A549 (cell line): ENCODE data around the gene TMX4. TPM values are rescaled to one million over a fixed set of nuclear protein-coding genes. Genes with fewer than 3 reads are reported as not detected.

Source experiments
- ATAC-seq, 2 experiments: fragments of 200-7000 bp in 1 of 2; fragments of >200 bp in 1 of 2; cut with Nextera tagmentation in 1 of 2; cut with Tn5 transposase in 1 of 2; 3 replicates each; pipeline versions ENCODE4 v1.8.0 to v1.9.1; 2018 to 2020; ENCODE audit warnings: mild to moderate bottlenecking in 1 of 2, moderate library complexity in 1 of 2
- CTCF ChIA-PET: fragments of 300-600 bp; sonication (Branson Sonifier 250); formaldehyde crosslinking; extraction: SDS; loops from one replicate; lab custom pipeline; 2021; ENCODE audit warnings: antibody characterized with exemption, inconsistent platforms; lab: Yijun Ruan, JAX
- POLR2A ChIA-PET: fragments of 350-600 bp; formaldehyde crosslinking; extraction: SDS; loops from one replicate; lab custom pipeline; 2021; ENCODE audit warnings: antibody characterized with exemption, inconsistent platforms; lab: Yijun Ruan, JAX
- DNase-seq, 2 experiments: peaks; one replicate each; pipeline versions ENCODE4 v3.0.0 to v3.0.0-alpha.2; 2011 to 2016; ENCODE audit warnings: low read depth in 1 of 2, low spot score in 1 of 2
- FAIRE-seq: peaks from 2 replicates; lab custom pipeline; 2011; peaks lifted over from hg19 to GRCh38; lab: Jason Lieb, UNC
- H3K27ac ChIP-seq, 2 experiments: fragments of >200 bp; sonication (Bioruptor Twin); formaldehyde crosslinking; 3 replicates each; pipeline ENCODE4 v1.5.1; 2016 to 2017
- H3K4me1 ChIP-seq: fragments of >200 bp; sonication (Bioruptor Twin); formaldehyde crosslinking; 3 replicates; pipeline ENCODE4 v1.6.1; 2016
- H3K4me2 ChIP-seq: fragments of >200 bp; sonication (Bioruptor Twin); formaldehyde crosslinking; 3 replicates; pipeline ENCODE4 v1.6.1; 2016
- H3K4me3 ChIP-seq: fragments of >200 bp; sonication (Bioruptor Twin); formaldehyde crosslinking; 3 replicates; pipeline ENCODE4 v1.5.1; 2016
- H3K9me3 ChIP-seq: fragments of >200 bp; sonication (Bioruptor Twin); formaldehyde crosslinking; 3 replicates; pipeline ENCODE4 v1.6.1; 2016
- CBX8 ChIP-seq: fragments of 200-600 bp; sonication (generic); IDR thresholded peaks from 2 replicates; pipeline ENCODE4 v1.6.1; 2016
- CEBPB ChIP-seq, 2 experiments: fragments of >200 bp in 1 of 2; sonication (Bioruptor Twin) in 1 of 2; formaldehyde crosslinking in 1 of 2; IDR thresholded peaks; 2 replicates each; pipeline ENCODE4 v1.6.1; 2012 to 2016
- CTCF ChIP-seq: fragments of >200 bp; sonication (Bioruptor Twin); formaldehyde crosslinking; IDR thresholded peaks from 3 replicates; pipeline ENCODE4 v1.5.1; 2016
- EHMT2 ChIP-seq: fragments of 200-600 bp; sonication (generic); IDR thresholded peaks from 2 replicates; pipeline ENCODE4 v1.6.1; 2016; ENCODE audit warnings: antibody characterized with exemption, low read depth, mild to moderate bottlenecking, moderate library complexity
- ESRRA ChIP-seq: fragments of 150-350 bp; IDR thresholded peaks from 2 replicates; pipeline ENCODE4 v1.6.1; 2014; ENCODE audit warnings: mild to moderate bottlenecking, low read length, borderline replicate concordance
- FOSB ChIP-seq: fragments of 250-450 bp; sonication (Bioruptor Pico); IDR thresholded peaks from 2 replicates; pipeline ENCODE4 v1.5.0; 2020; ENCODE audit warnings: mild to moderate bottlenecking, moderate library complexity
- FOXS1 ChIP-seq: fragments of 250-450 bp; sonication (Bioruptor Pico); IDR thresholded peaks from 2 replicates; pipeline ENCODE4 v1.5.0; 2020; ENCODE audit warnings: mild to moderate bottlenecking, moderate library complexity
- GATA3 ChIP-seq: IDR thresholded peaks from 2 replicates; pipeline ENCODE4 v1.6.1; 2012; ENCODE audit warnings: borderline replicate concordance
- HOXA7 ChIP-seq: fragments of 250-450 bp; sonication (Bioruptor Pico); IDR thresholded peaks from 2 replicates; pipeline ENCODE4 v1.5.0; 2020; ENCODE audit warnings: mild to moderate bottlenecking, moderate library complexity
- HOXB5 ChIP-seq: fragments of 250-450 bp; sonication (Bioruptor Pico); IDR thresholded peaks from 2 replicates; pipeline ENCODE4 v1.5.0; 2020; ENCODE audit warnings: mild to moderate bottlenecking, moderate library complexity
- MAFK ChIP-seq: fragments of 450-650 bp; IDR thresholded peaks from 2 replicates; pipeline ENCODE4 v1.6.1; 2014; ENCODE audit not compliant: partially characterized antibody
- MYC ChIP-seq: IDR thresholded peaks from 2 replicates; pipeline ENCODE4 v1.6.1; 2012; ENCODE audit warnings: mild to moderate bottlenecking, inconsistent platforms, low read length, improper control_type of control experiment, borderline replicate concordance
- NFE2L2 ChIP-seq: fragments of 150-350 bp; conservative IDR thresholded peaks from 2 replicates; pipeline ENCODE4 v1.6.1; 2014; ENCODE audit warnings: low read length
- NPAS2 ChIP-seq: fragments of 250-450 bp; sonication (Bioruptor Pico); IDR thresholded peaks from 2 replicates; pipeline ENCODE4 v1.8.0; 2022; ENCODE audit warnings: mild to moderate bottlenecking, moderate library complexity, borderline replicate concordance
- NR3C1 ChIP-seq: fragments of >200 bp; sonication (Bioruptor Twin); formaldehyde crosslinking; IDR thresholded peaks from 3 replicates; pipeline ENCODE4 v1.6.1; 2017
- POLR2AphosphoS2 ChIP-seq: conservative IDR thresholded peaks from 2 replicates; pipeline ENCODE4 v1.6.1; 2012; ENCODE audit warnings: low read length, improper control_type of control experiment, inconsistent platforms
- RNF2 ChIP-seq: fragments of 200-600 bp; sonication (generic); IDR thresholded peaks from 2 replicates; pipeline ENCODE4 v1.6.1; 2016; ENCODE audit warnings: low read depth, mild to moderate bottlenecking, antibody characterized with exemption, moderate library complexity, borderline replicate concordance
- SREBF2 ChIP-seq: fragments of 450-650 bp; IDR thresholded peaks from 2 replicates; pipeline ENCODE4 v1.6.1; 2014; ENCODE audit warnings: mild to moderate bottlenecking, moderate library complexity
- USF2 ChIP-seq: fragments of 450-650 bp; IDR thresholded peaks from 2 replicates; pipeline ENCODE4 v1.6.1; 2014; ENCODE audit warnings: antibody characterized with exemption
- ZC3H11A ChIP-seq: fragments of 450-650 bp; IDR thresholded peaks from 2 replicates; pipeline ENCODE4 v1.6.1; 2014; ENCODE audit warnings: antibody characterized with exemption, mild to moderate bottlenecking
- ZFP36 ChIP-seq: fragments of 450-650 bp; IDR thresholded peaks from 2 replicates; pipeline ENCODE4 v1.6.1; 2014; ENCODE audit warnings: borderline replicate concordance; ENCODE audit not compliant: partially characterized antibody
- WGBS: methylation state at CpG from one replicate; pipeline ENCODE4 v1.1.6; 2017; ENCODE audit errors: missing lambda C conversion rate; 5-methylcytosine and 5-hydroxymethylcytosine counted together
- polyA plus RNA-seq, 4 experiments: library from polyadenylated mRNA; depleted of rRNA in 3 of 4; stranded (reverse); fragments of >200 nt; fragmentation: RNase III in 1 of 4; extraction: RNeasy Plus Mini Kit Qiagen cat#74134 plus additional on column Dnase treatment in 1 of 4; gene quantifications; 2 replicates in 3 of 4; 3 replicates in 1 of 4; pipeline ENCODE4 v1.2.3, GENCODE V29; 2011 to 2017
- TF ChIP-seq, protein P1 (sequence below): fragments of 250-450 bp; sonication (Bioruptor Pico); IDR thresholded peaks from 2 replicates; pipeline ENCODE4 v1.5.0; 2020; ENCODE audit warnings: low read depth, mild to moderate bottlenecking, moderate library complexity
- TF ChIP-seq, protein P2 (sequence below): fragments of 250-450 bp; sonication (Bioruptor Pico); IDR thresholded peaks from 2 replicates; pipeline ENCODE4 v1.5.0; 2021; ENCODE audit warnings: mild to moderate bottlenecking, moderate library complexity, borderline replicate concordance
- TF ChIP-seq, protein P3 (sequence below): fragments of >200 bp; sonication (Bioruptor Twin); formaldehyde crosslinking; IDR thresholded peaks from 2 replicates; pipeline ENCODE4 v1.6.1; 2016
- TF ChIP-seq, protein P4 (sequence below): IDR thresholded peaks from 2 replicates; pipeline ENCODE4 v1.6.1; 2012; ENCODE audit warnings: low read depth, borderline replicate concordance

The TMX4 gene
- polyA plus RNA-seq, 2 of the 4 experiments (the other 2 are of a cell fraction) = 12.4 to 21.1 TPM

- no peak for FAIRE-seq
- Histone ChIP-seq H3K4me3 (no peak overlapping the region), H3K27ac (no peak overlapping the region), H3K4me1 (peaks cover 7% of the 10 kb centered on the region; the same call in 1 of the 3 replicates)
- 78% methylated on average over 9 of the region's 9 CpGs for WGBS
- DNase-seq = no peak
- POLR2A ChIA-PET = no interaction called here
- TF ChIP-seq NFE2L2 (no peak), FOXS1 (CRISPR knock-in tag) (no peak), EHMT2 (no peak), USF2 (no peak), SREBF2 (no peak), ZC3H11A (no peak), MYC (no peak), RNF2 (no peak), ZFP36 (no peak), CEBPB (IDR thresholded peaks at IDR 0.05) (no peak), MAFK (no peak)
- TF ChIP-seq, protein P1, sequence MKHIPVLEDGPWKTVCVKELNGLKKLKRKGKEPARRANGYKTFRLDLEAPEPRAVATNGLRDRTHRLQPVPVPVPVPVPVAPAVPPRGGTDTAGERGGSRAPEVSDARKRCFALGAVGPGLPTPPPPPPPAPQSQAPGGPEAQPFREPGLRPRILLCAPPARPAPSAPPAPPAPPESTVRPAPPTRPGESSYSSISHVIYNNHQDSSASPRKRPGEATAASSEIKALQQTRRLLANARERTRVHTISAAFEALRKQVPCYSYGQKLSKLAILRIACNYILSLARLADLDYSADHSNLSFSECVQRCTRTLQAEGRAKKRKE (CRISPR knock-in tag) = no peak
- TF ChIP-seq, all 56 proteins: peak for 0
- Histone ChIP-seq H3K9me3 (no peaks in the 10 kb centered on the region), H3K4me2 (no peak overlapping the region)
- CTCF ChIA-PET = interaction anchor here (0.8 to 3.5 kb wide), 3 partner anchors 39 to 746 kb away, joined by 4 to 15 read pairs (median 6); no protein-coding TSS in a partner anchor
- no peak for ATAC-seq
Observed at GRCh38 chr20:7975851-7976414, 43.6 kb downstream of the TMX4 start.

- TF ChIP-seq RNF2 = no peak
- no peak for TF ChIP-seq CBX8
- no peak for TF ChIP-seq ZFP36
- TF ChIP-seq, protein P2, sequence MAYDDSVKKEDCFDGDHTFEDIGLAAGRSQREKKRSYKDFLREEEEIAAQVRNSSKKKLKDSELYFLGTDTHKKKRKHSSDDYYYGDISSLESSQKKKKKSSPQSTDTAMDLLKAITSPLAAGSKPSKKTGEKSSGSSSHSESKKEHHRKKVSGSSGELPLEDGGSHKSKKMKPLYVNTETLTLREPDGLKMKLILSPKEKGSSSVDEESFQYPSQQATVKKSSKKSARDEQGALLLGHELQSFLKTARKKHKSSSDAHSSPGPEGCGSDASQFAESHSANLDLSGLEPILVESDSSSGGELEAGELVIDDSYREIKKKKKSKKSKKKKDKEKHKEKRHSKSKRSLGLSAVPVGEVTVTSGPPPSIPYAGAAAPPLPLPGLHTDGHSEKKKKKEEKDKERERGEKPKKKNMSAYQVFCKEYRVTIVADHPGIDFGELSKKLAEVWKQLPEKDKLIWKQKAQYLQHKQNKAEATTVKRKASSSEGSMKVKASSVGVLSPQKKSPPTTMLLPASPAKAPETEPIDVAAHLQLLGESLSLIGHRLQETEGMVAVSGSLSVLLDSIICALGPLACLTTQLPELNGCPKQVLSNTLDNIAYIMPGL (CRISPR knock-in tag) = no peak
- TF ChIP-seq MAFK = no peak
- no peak for TF ChIP-seq GATA3
- ATAC-seq (no peak), FAIRE-seq (no peak), DNase-seq (no peak)
- Histone ChIP-seq H3K27ac (no peak overlapping the region), H3K4me1 (no peaks in the 10 kb centered on the region), H3K9me3 (no peaks in the 10 kb centered on the region), H3K4me2 (no peak overlapping the region), H3K4me3 (no peak overlapping the region)
- CTCF ChIA-PET = interaction anchor here (1.7 to 3.5 kb wide), 3 partner anchors 14 to 747 kb away, joined by 5 to 15 read pairs (median 6); no protein-coding TSS in a partner anchor
- 68% methylated on average over 4 of the region's 4 CpGs for WGBS
- POLR2A ChIA-PET = no interaction called here
Observed at GRCh38 chr20:7974785-7975435, 44.7 kb downstream of the TMX4 start.

DNA sequence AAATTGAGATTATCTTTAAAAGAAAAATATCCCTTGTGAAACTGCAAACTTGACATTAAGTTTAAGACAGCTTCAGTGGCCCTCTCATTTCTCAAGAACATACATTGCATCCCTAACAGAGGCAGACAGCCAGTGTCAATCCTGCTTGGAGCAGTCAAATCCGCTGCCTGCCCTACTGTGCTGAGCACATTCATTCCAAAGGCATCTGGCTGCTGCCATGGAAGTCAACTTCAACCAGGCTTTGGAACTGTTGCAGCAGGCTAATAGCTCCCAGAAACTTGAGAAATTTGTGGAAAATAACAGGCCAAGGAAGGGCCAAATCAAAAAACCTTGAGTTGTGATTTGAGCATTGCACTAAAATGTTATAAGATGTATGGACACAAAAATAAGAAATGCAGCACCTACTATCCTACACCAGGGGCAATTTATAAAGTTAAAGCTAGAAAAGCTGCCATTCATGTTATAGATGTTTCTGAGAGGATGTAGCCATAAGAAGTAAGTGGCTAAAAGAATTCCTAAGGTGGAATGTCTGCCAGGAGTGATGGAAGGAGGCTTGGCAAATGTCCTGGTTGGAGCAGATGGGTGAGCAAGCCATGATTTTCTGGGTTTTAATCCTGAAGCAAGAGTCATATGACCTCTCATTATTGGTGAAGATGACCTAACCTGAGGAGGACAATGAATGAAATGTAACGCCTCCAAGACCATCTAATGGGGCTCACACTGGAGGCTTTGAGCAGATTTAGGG, 47.9 kb downstream of the TMX4 start:
- TF ChIP-seq HOXA7 (CRISPR knock-in tag) (no peak), NR3C1 (no peak), FOSB (CRISPR knock-in tag) (no peak), EHMT2 (no peak), POLR2AphosphoS2 (no peak), ESRRA (no peak), HOXB5 (CRISPR knock-in tag) (no peak), CTCF (no peak), NPAS2 (no peak)
- TF ChIP-seq, protein P3, sequence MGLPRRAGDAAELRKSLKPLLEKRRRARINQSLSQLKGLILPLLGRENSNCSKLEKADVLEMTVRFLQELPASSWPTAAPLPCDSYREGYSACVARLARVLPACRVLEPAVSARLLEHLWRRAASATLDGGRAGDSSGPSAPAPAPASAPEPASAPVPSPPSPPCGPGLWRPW = no peak
- TF ChIP-seq, protein P4, sequence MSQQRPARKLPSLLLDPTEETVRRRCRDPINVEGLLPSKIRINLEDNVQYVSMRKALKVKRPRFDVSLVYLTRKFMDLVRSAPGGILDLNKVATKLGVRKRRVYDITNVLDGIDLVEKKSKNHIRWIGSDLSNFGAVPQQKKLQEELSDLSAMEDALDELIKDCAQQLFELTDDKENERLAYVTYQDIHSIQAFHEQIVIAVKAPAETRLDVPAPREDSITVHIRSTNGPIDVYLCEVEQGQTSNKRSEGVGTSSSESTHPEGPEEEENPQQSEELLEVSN = no peak
- Histone ChIP-seq H3K9me3 (no peaks in the 10 kb centered on the region), H3K4me2 (no peak overlapping the region), H3K27ac (no peak overlapping the region), H3K4me1 (no peaks in the 10 kb centered on the region), H3K4me3 (no peak overlapping the region)
- ATAC-seq = no peak
- FAIRE-seq = no peak
- WGBS = 29% methylated on average over 2 of the region's 2 CpGs
- ChIA-PET POLR2A (no interaction called here), CTCF (interaction anchor here (0.7 to 1.3 kb wide), 5 partner anchors 9 to 751 kb away, joined by 3 to 4 read pairs (median 3); no protein-coding TSS in a partner anchor)
- DNase-seq = no peak
